Activated B cell treated with CpG ODN at 0.5 μM for 24 hours (primary cell): ENCODE results near the gene DOCK1. TPM values are rescaled to one million over a fixed set of nuclear protein-coding genes. Genes with fewer than 3 reads are reported as not detected.

ENCODE experiments used
- ATAC-seq: fragments of 200-7000 bp; cut with Tn5 transposase; one replicate; pipeline ENCODE4 v1.10.0; 2021; ENCODE audit warnings: low read depth, mild to moderate bottlenecking, moderate library complexity
- CTCF ChIA-PET: fragments of 350-600 bp; sonication (Branson Sonifier 250); formaldehyde crosslinking; loops from one replicate; lab custom pipeline; 2021; ENCODE audit warnings: antibody characterized with exemption; lab: Charles Lee
- POLR2A ChIA-PET: fragments of 350-600 bp; sonication (Branson Sonifier 250); formaldehyde crosslinking; loops from one replicate; lab custom pipeline; 2021; ENCODE audit warnings: antibody characterized with exemption; lab: Charles Lee
- DNase-seq: peaks from one replicate; pipeline ENCODE4 v3.0.0; 2022
- H3K27ac Mint-ChIP-seq: one replicate; pipeline ENCODE4 v1.8.0; 2020; ENCODE audit warnings: mixed read lengths
- H3K27me3 Mint-ChIP-seq: one replicate; pipeline ENCODE4 v1.8.0; 2021; ENCODE audit warnings: mixed read lengths
- H3K36me3 Mint-ChIP-seq: one replicate; pipeline ENCODE4 v1.8.0; 2021; ENCODE audit warnings: low read depth, mixed read lengths
- H3K4me1 Mint-ChIP-seq: one replicate; pipeline ENCODE4 v1.8.0; 2021; ENCODE audit warnings: mixed read lengths
- H3K4me3 Mint-ChIP-seq: one replicate; pipeline ENCODE4 v1.8.0; 2020; ENCODE audit warnings: mild to moderate bottlenecking, mixed read lengths
- H3K9me3 Mint-ChIP-seq: one replicate; pipeline ENCODE4 v1.8.0; 2020; ENCODE audit warnings: mixed read lengths
- CTCF ChIP-seq: fragments of 200-600 bp; IDR thresholded peaks from one replicate; pipeline ENCODE4 v1.8.0; 2022; ENCODE audit warnings: antibody characterized with exemption, mild to moderate bottlenecking
- intact Hi-C: fragments of 100-400 bp; cut with micrococcal nuclease; formaldehyde crosslinking; loops from one replicate; pipeline ENCODE4 v1.15.1; 2024
- total RNA-seq: library from RNA; stranded (reverse); gene quantifications from 2 replicates; pipeline ENCODE4 v1.2.3, GENCODE V29; 2022

The DOCK1 gene
- total RNA-seq, 1 donor from 2014 or later = not detected

- ATAC-seq (no peak), DNase-seq (no peak)
- CTCF ChIA-PET = no interaction called here
- H3K4me3 Mint-ChIP-seq = no peak overlapping the region
- no peaks in the 10 kb centered on the region for H3K36me3 Mint-ChIP-seq
- H3K9me3 Mint-ChIP-seq = no peaks in the 10 kb centered on the region
- H3K27me3 Mint-ChIP-seq = no peaks in the 10 kb centered on the region
- no peaks in the 10 kb centered on the region for H3K4me1 Mint-ChIP-seq
- TF ChIP-seq CTCF = no peak
- POLR2A ChIA-PET = no interaction called here
- intact Hi-C loops = no loop called here
- no peak overlapping the region for H3K27ac Mint-ChIP-seq
Observed at GRCh38 chr10:127203067-127203466, 297.8 kb downstream of the DOCK1 start.

- ChIA-PET POLR2A (no interaction called here), CTCF (no interaction called here)
- ATAC-seq (no peak), DNase-seq (no peak)
- Mint-ChIP-seq H3K4me3 (no peak overlapping the region), H3K9me3 (no peaks in the 10 kb centered on the region), H3K27me3 (no peaks in the 10 kb centered on the region), H3K4me1 (no peaks in the 10 kb centered on the region), H3K27ac (no peak overlapping the region), H3K36me3 (no peaks in the 10 kb centered on the region)
- intact Hi-C loops = no loop called here
- TF ChIP-seq CTCF = no peak
Observed at GRCh38 chr10:127207081-127207480, 301.9 kb downstream of the DOCK1 start.

GRCh38 chr10:127210936-127211466 lies 305.8 kb downstream of the DOCK1 start:
- intact Hi-C loops = no loop called here
- CTCF ChIA-PET = no interaction called here

GRCh38 chr10:127215866-127216265 lies 310.6 kb downstream of the DOCK1 start:
- no peaks in the 10 kb centered on the region for H3K4me1 Mint-ChIP-seq
- H3K27me3 Mint-ChIP-seq = no peaks in the 10 kb centered on the region
- H3K27ac Mint-ChIP-seq = no peak overlapping the region
- DNase-seq = no peak
- no peak for ATAC-seq
- POLR2A ChIA-PET = no interaction called here
- no peak overlapping the region for H3K4me3 Mint-ChIP-seq
- H3K36me3 Mint-ChIP-seq = no peaks in the 10 kb centered on the region
- H3K9me3 Mint-ChIP-seq = peaks cover 3% of the 10 kb centered on the region
- intact Hi-C loops = no loop called here
- CTCF ChIA-PET = no interaction called here
- TF ChIP-seq CTCF = no peak

More at GRCh38 chr10:127210936-127211466, 305.8 kb downstream of the DOCK1 start:
- TF ChIP-seq CTCF = no peak
- DNase-seq (no peak), ATAC-seq (no peak)
- H3K9me3 Mint-ChIP-seq = no peaks in the 10 kb centered on the region
- H3K36me3 Mint-ChIP-seq = no peaks in the 10 kb centered on the region
- no peaks in the 10 kb centered on the region for H3K4me1 Mint-ChIP-seq
- no peaks in the 10 kb centered on the region for H3K27me3 Mint-ChIP-seq
- no peak overlapping the region for H3K27ac Mint-ChIP-seq
- H3K4me3 Mint-ChIP-seq = no peak overlapping the region
- POLR2A ChIA-PET = no interaction called here

- H3K4me3 Mint-ChIP-seq = no peak overlapping the region
- TF ChIP-seq CTCF = no peak
- H3K36me3 Mint-ChIP-seq = no peaks in the 10 kb centered on the region
- DNase-seq = no peak
- H3K27me3 Mint-ChIP-seq = no peaks in the 10 kb centered on the region
- no peak for ATAC-seq
- POLR2A ChIA-PET = no interaction called here
- H3K4me1 Mint-ChIP-seq = no peaks in the 10 kb centered on the region
- CTCF ChIA-PET = no interaction called here
- intact Hi-C loops = no loop called here
- H3K9me3 Mint-ChIP-seq = peaks cover 3% of the 10 kb centered on the region
- no peak overlapping the region for H3K27ac Mint-ChIP-seq
Observed at GRCh38 chr10:127216274-127216673, 311.0 kb downstream of the DOCK1 start.
